Measurements from ENCODE around the gene SLC35E2B. TPM values are rescaled to one million over a fixed set of nuclear protein-coding genes. Genes with fewer than 3 reads are reported as not detected.

The SLC35E2B gene
- total and polyA plus RNA-seq, 9 donors = 24.7 to 59.2 (median 40.1) TPM

- H3K4me3 ChIP-seq = no peak overlapping the region
- no peaks in the 10 kb centered on the region for H3K27me3 ChIP-seq
- intact Hi-C loops (cut with DNase I) = no loop called here
- H3K27ac ChIP-seq = no peak overlapping the region
- no peaks in the 10 kb centered on the region for H3K9me3 ChIP-seq
- peak in 1 of 5 donors; percentile 12 for DNase-seq
- TF ChIP-seq POLR2A (IDR thresholded peaks at IDR 0.05) = no peak
- TF ChIP-seq CTCF (IDR thresholded peaks at IDR 0.05) = no peak
- peaks cover 9% of the 10 kb centered on the region for H3K4me1 ChIP-seq (ENCODE audit: insufficient read depth)
- WGBS, 3 donors = 61 to 71% (median 70%) methylated on average over 12 of the region's 12 CpGs
- no peaks in the 10 kb centered on the region for H3K36me3 ChIP-seq
These were observed 82.6 kb downstream of the SLC35E2B start for GRCh38 chr1:1609822-1610485.

Other genes with a start within 250 kb of the SLC35E2B start
- gene ATAD3C, start 243.1 kb downstream of the SLC35E2B start, total RNA-seq = 1 to 10 TPM in 6 of 7 donors, under 1 TPM in 1; 0.53 to 5.3 (median 3.6) TPM
- 1 to 10 TPM in 1 of 2 donors, under 1 TPM in 1; 0.83 to 4.3 TPM for gene ATAD3C, start 243.1 kb downstream of the SLC35E2B start, polyA plus RNA-seq
- 10 to 100 TPM; 13.1 to 26.5 (median 19.6) TPM for gene ATAD3B, start 221.0 kb downstream of the SLC35E2B start, total RNA-seq
- gene ATAD3B, start 221.0 kb downstream of the SLC35E2B start, polyA plus RNA-seq = 10 to 100 TPM in 1 of 2 donors, 1 to 10 TPM in 1; 1.0 to 15.0 TPM
- 10 to 100 TPM in 6 of 7 donors, 1 to 10 TPM in 1; 7.6 to 23.9 (median 17.8) TPM for gene ATAD3A, start 180.6 kb downstream of the SLC35E2B start, total RNA-seq
- 10 to 100 TPM in 1 of 2 donors, 1 to 10 TPM in 1; 2.8 to 11.0 TPM for gene ATAD3A, start 180.6 kb downstream of the SLC35E2B start, polyA plus RNA-seq
- 10 to 100 TPM in 3 of 7 donors, 1 to 10 TPM in 4; 6.2 to 20.8 (median 9.9) TPM for gene TMEM240, start 152.2 kb downstream of the SLC35E2B start, total RNA-seq
- gene TMEM240, start 152.2 kb downstream of the SLC35E2B start, polyA plus RNA-seq = 10 to 100 TPM in 1 of 2 donors, not detected in 1; 30.3 TPM
- 100 to 1,000 TPM in 6 of 7 donors, 10 to 100 TPM in 1; 91.9 to 119 (median 113) TPM for gene SSU72, start 117.9 kb downstream of the SLC35E2B start, total RNA-seq
- gene SSU72, start 117.9 kb downstream of the SLC35E2B start, polyA plus RNA-seq = 100 to 1,000 TPM in 1 of 2 donors, 10 to 100 TPM in 1; 72.3 to 107 TPM
- gene FNDC10, start 92.7 kb downstream of the SLC35E2B start, total RNA-seq = 1 to 10 TPM in 5 of 7 donors, under 1 TPM in 2; 0.33 to 3.2 (median 2.0) TPM
- gene FNDC10, start 92.7 kb downstream of the SLC35E2B start, polyA plus RNA-seq = 1 to 10 TPM in 1 of 2 donors, not detected in 1; 1.5 TPM
- gene MIB2, start 77.3 kb downstream of the SLC35E2B start, total RNA-seq = 100 to 1,000 TPM in 2 of 7 donors, 10 to 100 TPM in 5; 68.8 to 110 (median 81.6) TPM
- gene MIB2, start 77.3 kb downstream of the SLC35E2B start, polyA plus RNA-seq = 10 to 100 TPM in 1 of 2 donors, 1 to 10 TPM in 1; 1.8 to 71.1 TPM
- gene MMP23B, start 60.6 kb downstream of the SLC35E2B start, total RNA-seq = 100 to 1,000 TPM in 3 of 7 donors, 10 to 100 TPM in 4; 25.4 to 128 (median 84.8) TPM
- 10 to 100 TPM in 1 of 2 donors, under 1 TPM in 1; 0.88 to 32.9 TPM for gene MMP23B, start 60.6 kb downstream of the SLC35E2B start, polyA plus RNA-seq
- gene CDK11B, start 33.8 kb downstream of the SLC35E2B start, total RNA-seq = 10 to 100 TPM; 12.8 to 28.0 (median 21.3) TPM
- 10 to 100 TPM; 30.1 to 34.5 TPM for gene CDK11B, start 33.8 kb downstream of the SLC35E2B start, polyA plus RNA-seq
- 10 to 100 TPM; 20.9 to 51.3 (median 31.1) TPM for gene CDK11A, start 31.6 kb upstream of the SLC35E2B start, total RNA-seq
- 10 to 100 TPM; 16.7 to 21.6 TPM for gene CDK11A, start 31.6 kb upstream of the SLC35E2B start, polyA plus RNA-seq
- 10 to 100 TPM; 45.1 to 76.0 (median 62.7) TPM for gene NADK, start 85.7 kb upstream of the SLC35E2B start, total RNA-seq
- 10 to 100 TPM; 21.8 to 57.0 TPM for gene NADK, start 85.7 kb upstream of the SLC35E2B start, polyA plus RNA-seq
- gene GNB1, start 198.3 kb upstream of the SLC35E2B start, total RNA-seq = 100 to 1,000 TPM in 6 of 7 donors, 10 to 100 TPM in 1; 92.9 to 314 (median 255) TPM
- 100 to 1,000 TPM; 137 to 262 TPM for gene GNB1, start 198.3 kb upstream of the SLC35E2B start, polyA plus RNA-seq
- under 1 TPM in 6 of 7 donors, not detected in 1; 0.10 to 0.43 (median 0.14) TPM for gene CALML6, start 222.5 kb upstream of the SLC35E2B start, total RNA-seq
- under 1 TPM in 1 of 2 donors, not detected in 1; 0.04 TPM for gene CALML6, start 222.5 kb upstream of the SLC35E2B start, polyA plus RNA-seq
- 1 to 10 TPM; 1.6 to 3.3 (median 2.3) TPM for gene TMEM52, start 226.5 kb upstream of the SLC35E2B start, total RNA-seq
- 1 to 10 TPM in 1 of 2 donors, under 1 TPM in 1; 0.42 to 1.4 TPM for gene TMEM52, start 226.5 kb upstream of the SLC35E2B start, polyA plus RNA-seq